Sigmoid colon (tissue), 7 donors: Measurements from ENCODE around the gene HOXB1. TPM values are rescaled to one million over a fixed set of nuclear protein-coding genes. Genes with fewer than 3 reads are reported as not detected.
A peak's percentile ranks its signal among the peaks of the same experiment; 100 is the strongest.

Source experiments
- DNase-seq: peaks from one replicate; pipeline ENCODE4 v3.0.0-alpha.2; 2019
- H3K27ac ChIP-seq, 4 donors: fragments of 200-600 bp; sonication (generic); one replicate each; pipeline ENCODE4 v1.5.1; 2016 to 2019; ENCODE audit warnings: mild to moderate bottlenecking in 1 of 4
- H3K27me3 ChIP-seq, 3 donors: fragments of 200-600 bp; sonication (generic); one replicate each; pipeline ENCODE4 v1.5.1; 2019; ENCODE audit warnings: mild to moderate bottlenecking in 1 of 3
- H3K36me3 ChIP-seq, 4 donors: fragments of 200-600 bp; sonication (generic); one replicate each; pipeline ENCODE4 v1.5.1; 2016 to 2019
- H3K4me1 ChIP-seq, 4 donors: fragments of 200-600 bp; sonication (generic); one replicate each; pipeline ENCODE4 v1.5.1; 2017 to 2019
- H3K4me3 ChIP-seq, 4 donors: fragments of 200-600 bp; sonication (generic); one replicate each; pipeline ENCODE4 v1.5.1; 2017 to 2019; ENCODE audit warnings: mild to moderate bottlenecking in 2 of 4, moderate library complexity in 1 of 4
- H3K9me3 ChIP-seq, 4 donors: fragments of 200-600 bp in 3 of 4; sonication (generic) in 3 of 4; one replicate each; pipeline versions ENCODE4 v1.5.1 to v1.6.1; 2013 to 2019
- EP300 ChIP-seq, 4 donors: sonication (generic); formaldehyde crosslinking; IDR thresholded peaks; one replicate each; pipeline ENCODE4 v1.6.1; 2017; ENCODE audit warnings: antibody characterized with exemption in 4 of 4
- POLR2A ChIP-seq, 2 donors: fragments of 450-650 bp; IDR thresholded peaks; one replicate each; pipeline ENCODE4 v1.6.1; 2016; ENCODE audit warnings: antibody characterized with exemption in 2 of 2, mild to moderate bottlenecking in 2 of 2, moderate library complexity in 2 of 2
- POLR2AphosphoS5 ChIP-seq, 4 donors: sonication (generic); formaldehyde crosslinking; IDR thresholded peaks; one replicate each; pipeline ENCODE4 v1.6.1; 2017; ENCODE audit warnings: antibody characterized with exemption in 4 of 4
- WGBS, 2 donors: extraction: QIAGEN DNeasy Blood & Tissue Kit; methylation state at CpG; one replicate each; pipeline ENCODE4 v1.1.7; 2013; 5-methylcytosine and 5-hydroxymethylcytosine counted together
- intact Hi-C: fragments of 100-400 bp; cut with DNase I; formaldehyde crosslinking; loops from one replicate; pipeline ENCODE4 v1.15.1; 2023
- polyA plus RNA-seq, 3 donors: library from polyadenylated mRNA; stranded (reverse); fragments of 200-250 nt; gene quantifications; one replicate each; pipeline ENCODE4 v1.2.3, GENCODE V29; 2013
- total RNA-seq, 4 donors: library from RNA; depleted of rRNA; stranded (reverse); fragments of >200 nt; gene quantifications; one replicate each; pipeline ENCODE4 v1.1.0, GENCODE V29; 2016
- TF ChIP-seq, protein P1 (sequence below), 4 experiments: fragments of 450-650 bp in 3 of 4; fragments of 200-600 bp in 1 of 4; IDR thresholded peaks; one replicate each; pipeline ENCODE4 v1.5.1; 2016 to 2019; ENCODE audit warnings: antibody characterized with exemption in 4 of 4, mild to moderate bottlenecking in 3 of 4, moderate library complexity in 2 of 4
- donor health status: healthy with polysubstance abuse.
- donor health status: Bipolar disorder and iron deficiency.
- donor health status: healthy.

HOXB1 gene
- total and polyA plus RNA-seq, 7 donors: 0.27 to 0.92 (median 0.60) TPM; not detected in 4

DNA sequence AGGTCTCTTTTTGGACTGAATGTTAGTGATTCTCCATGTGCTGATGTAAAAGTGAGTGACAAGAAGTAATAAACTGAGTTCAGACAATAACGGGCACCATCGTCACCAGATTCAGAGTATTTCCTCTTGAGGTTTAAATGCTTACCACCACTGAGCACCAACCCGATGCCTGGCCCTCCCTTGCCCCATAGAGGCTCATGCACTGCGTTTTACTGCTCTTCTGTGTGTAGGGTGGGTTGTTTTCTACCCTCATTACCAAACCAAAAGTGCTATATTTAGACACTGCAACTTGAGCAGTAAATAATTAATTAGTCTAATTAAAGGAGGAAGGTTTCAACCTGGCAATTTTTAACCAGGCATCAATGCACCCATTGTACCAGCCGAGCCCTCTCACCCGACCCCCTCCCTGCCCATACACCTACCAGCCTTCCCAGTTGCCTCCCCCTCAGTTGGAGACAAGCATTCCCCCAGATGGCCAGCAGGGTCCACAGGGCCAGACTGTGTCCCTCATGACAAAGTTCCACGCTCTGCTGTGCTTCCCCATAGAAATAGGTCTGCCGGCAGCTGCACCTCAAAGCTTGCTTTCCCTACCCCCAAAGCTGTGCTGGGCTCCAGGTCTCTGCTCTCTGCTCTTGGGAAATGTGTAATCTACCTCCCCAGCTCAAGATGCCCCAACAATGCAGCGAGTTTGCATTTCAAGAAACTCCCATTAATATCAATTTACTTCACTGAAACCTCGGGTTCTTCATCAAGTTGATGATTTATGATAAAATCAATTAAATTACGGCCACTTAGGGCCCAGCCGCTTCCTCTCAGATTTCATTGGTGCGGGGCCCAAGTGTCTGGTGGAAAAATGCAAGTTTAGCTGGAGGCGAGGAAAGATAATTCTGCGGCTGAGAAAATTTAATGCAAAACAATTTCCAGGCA, 31.3 kb upstream of the HOXB1 start:
- intact Hi-C loops: no loop called here
- Histone ChIP-seq H3K4me1 (peaks cover 0 to 100% (median 99%) of the 10 kb centered on the region in 4 donors), H3K27ac (peak overlapping the region; percentile 94 to 99 (median 96)), H3K36me3 (no peaks in the 10 kb centered on the region), H3K4me3 (no peak overlapping the region), H3K27me3 (no peaks in the 10 kb centered on the region), H3K9me3 (no peaks in the 10 kb centered on the region)
- DNase-seq: no peak
- 67% methylated on average over 15 of the region's 15 CpGs for WGBS, 2 donors
- TF ChIP-seq, protein P1, sequence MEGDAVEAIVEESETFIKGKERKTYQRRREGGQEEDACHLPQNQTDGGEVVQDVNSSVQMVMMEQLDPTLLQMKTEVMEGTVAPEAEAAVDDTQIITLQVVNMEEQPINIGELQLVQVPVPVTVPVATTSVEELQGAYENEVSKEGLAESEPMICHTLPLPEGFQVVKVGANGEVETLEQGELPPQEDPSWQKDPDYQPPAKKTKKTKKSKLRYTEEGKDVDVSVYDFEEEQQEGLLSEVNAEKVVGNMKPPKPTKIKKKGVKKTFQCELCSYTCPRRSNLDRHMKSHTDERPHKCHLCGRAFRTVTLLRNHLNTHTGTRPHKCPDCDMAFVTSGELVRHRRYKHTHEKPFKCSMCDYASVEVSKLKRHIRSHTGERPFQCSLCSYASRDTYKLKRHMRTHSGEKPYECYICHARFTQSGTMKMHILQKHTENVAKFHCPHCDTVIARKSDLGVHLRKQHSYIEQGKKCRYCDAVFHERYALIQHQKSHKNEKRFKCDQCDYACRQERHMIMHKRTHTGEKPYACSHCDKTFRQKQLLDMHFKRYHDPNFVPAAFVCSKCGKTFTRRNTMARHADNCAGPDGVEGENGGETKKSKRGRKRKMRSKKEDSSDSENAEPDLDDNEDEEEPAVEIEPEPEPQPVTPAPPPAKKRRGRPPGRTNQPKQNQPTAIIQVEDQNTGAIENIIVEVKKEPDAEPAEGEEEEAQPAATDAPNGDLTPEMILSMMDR (IDR thresholded peaks at IDR 0.05): peak in 2 of 4 experiments; percentile 11 to 38
- TF ChIP-seq POLR2A (IDR thresholded peaks at IDR 0.05) (no peak), POLR2AphosphoS5 (IDR thresholded peaks at IDR 0.05) (no peak), EP300 (IDR thresholded peaks at IDR 0.05) (no peak)

DNA sequence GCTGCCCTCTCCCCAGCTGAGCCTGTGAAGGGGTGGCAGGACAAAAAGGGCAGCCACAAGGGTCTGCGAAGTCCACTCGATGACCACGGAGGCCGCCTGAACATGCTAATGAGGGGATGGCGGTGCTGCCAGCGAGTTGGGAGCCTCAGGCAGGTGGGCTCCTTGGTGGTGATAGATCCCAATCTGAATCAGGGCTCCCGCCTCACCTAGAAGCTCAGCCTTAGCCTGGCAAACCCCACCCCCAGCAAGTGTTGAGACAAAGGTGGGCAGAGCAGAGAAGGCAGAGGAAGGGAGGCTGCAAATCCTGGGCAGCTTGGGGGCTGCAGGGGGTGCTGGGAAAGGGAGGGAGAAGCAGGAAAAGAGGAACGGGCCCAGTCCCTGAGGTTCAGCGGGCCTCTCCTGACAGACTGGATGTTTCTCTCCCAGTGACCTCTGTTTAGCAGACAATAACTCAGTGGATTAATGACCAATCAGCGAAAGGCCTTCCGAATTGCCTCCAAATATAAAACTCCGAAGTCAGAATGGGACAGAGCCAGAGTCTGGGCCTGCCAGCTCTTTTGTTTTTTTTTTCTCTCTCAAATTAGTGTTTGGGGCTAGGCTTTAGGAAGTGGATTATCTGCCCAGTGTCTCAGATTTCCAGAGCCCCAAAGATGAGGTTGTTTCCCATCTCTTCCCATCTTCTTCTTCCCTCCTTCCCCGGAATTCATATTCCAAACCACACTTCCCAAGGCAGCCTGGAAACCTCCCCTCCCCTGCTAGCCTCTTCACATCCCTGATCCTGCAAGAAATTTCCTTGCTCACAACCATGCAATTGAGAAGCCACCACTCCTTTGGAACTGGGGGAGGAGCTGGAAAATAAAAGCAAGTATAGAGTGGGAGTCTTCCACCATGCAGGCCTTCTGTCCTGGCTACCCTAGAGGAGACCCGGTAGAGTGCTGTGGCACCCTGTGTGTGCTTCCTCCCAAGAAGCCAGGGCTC, 29.3 kb upstream of the HOXB1 start:
- H3K4me3 ChIP-seq: peak overlapping the region in 3 of 4 donors; percentile 24 to 52 (median 51)
- H3K27ac ChIP-seq: peak overlapping the region; percentile 94 to 99 (median 96)
- intact Hi-C loops: no loop called here
- no peaks in the 10 kb centered on the region for H3K9me3 ChIP-seq
- no peaks in the 10 kb centered on the region for H3K36me3 ChIP-seq
- TF ChIP-seq POLR2AphosphoS5 (IDR thresholded peaks at IDR 0.05) (peak; percentile 60 to 83 (median 72)), POLR2A (IDR thresholded peaks at IDR 0.05) (peak in 1 of 2 donors; percentile 31)
- TF ChIP-seq, protein P1 (IDR thresholded peaks at IDR 0.05): no peak
- WGBS, 2 donors: 81 to 88% methylated on average over 14 of the region's 14 CpGs
- H3K27me3 ChIP-seq: no peaks in the 10 kb centered on the region
- H3K4me1 ChIP-seq: peaks cover 0 to 99% (median 95%) of the 10 kb centered on the region in 4 donors
- DNase-seq: no peak

DNA sequence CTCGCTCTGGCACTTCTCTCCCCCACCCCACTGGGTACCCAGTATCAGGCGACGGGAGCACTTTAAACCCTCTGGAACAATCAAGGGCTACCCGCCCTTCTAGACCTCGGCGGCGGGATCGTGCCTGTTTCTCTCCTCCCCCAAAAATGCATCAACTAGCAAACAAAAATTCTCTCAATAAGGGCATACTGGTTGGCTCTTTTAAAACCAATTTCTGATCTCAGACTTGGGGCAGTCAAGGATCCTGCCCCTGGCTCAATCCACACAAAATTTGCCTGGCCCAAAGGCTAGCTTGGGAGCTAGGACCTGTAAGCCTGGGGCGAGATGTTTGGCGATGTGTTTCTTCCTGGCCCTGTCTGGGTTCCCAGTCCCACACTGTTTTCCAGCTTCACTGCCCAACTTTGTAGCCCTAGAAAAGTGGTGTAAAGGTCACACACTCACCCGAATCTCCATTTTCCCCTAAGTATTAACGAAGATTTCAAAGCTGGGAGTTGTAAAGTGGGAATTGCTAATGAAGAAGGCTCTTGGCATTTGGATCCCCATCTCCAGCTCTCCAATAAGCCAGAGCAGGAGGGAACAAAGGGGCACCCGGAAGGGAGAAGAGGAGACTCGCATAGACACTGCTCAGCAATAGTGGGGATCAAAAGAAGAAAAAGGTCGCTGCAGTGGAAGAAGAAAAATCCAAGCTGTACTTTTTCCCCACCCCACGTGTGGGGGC, 28.5 kb upstream of the HOXB1 start:
- Histone ChIP-seq H3K4me1 (peaks cover 0 to 98% (median 89%) of the 10 kb centered on the region in 4 donors), H3K27me3 (no peaks in the 10 kb centered on the region), H3K9me3 (no peaks in the 10 kb centered on the region), H3K27ac (peak overlapping the region; percentile 94 to 99 (median 96)), H3K36me3 (no peaks in the 10 kb centered on the region), H3K4me3 (peak overlapping the region in 3 of 4 donors; percentile 24 to 52 (median 51))
- WGBS, 2 donors: 80 to 85% methylated on average over 16 of the region's 16 CpGs
- intact Hi-C loops: no loop called here
- peak; percentile 55 for DNase-seq
- TF ChIP-seq POLR2AphosphoS5 (IDR thresholded peaks at IDR 0.05): no peak
- TF ChIP-seq POLR2A (IDR thresholded peaks at IDR 0.05): no peak

DNA sequence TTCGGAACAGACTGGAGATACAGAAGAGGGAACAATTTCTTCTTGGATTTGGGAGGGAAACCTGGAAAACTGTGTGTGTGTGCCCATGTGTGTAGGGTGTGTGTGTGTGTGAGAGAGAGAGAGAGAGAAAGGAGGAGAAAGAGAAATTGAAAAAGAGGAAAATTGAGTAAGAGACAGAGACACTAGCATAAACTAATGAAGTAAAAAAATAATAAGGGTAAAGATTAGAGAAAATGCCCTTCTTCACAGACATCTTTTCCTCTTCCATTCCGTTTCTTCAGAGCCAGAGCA, 28.0 kb upstream of the HOXB1 start:
- no peaks in the 10 kb centered on the region for H3K36me3 ChIP-seq
- 87 to 89% methylated on average over 2 of the region's 2 CpGs for WGBS, 2 donors
- no peak for DNase-seq
- TF ChIP-seq POLR2AphosphoS5 (IDR thresholded peaks at IDR 0.05) (no peak), EP300 (IDR thresholded peaks at IDR 0.05) (no peak), POLR2A (IDR thresholded peaks at IDR 0.05) (no peak)
- TF ChIP-seq, protein P1 (IDR thresholded peaks at IDR 0.05): no peak
- peak overlapping the region in 3 of 4 donors; percentile 24 to 52 (median 51) for H3K4me3 ChIP-seq
- peak overlapping the region; percentile 94 to 99 (median 96) for H3K27ac ChIP-seq
- H3K27me3 ChIP-seq: no peaks in the 10 kb centered on the region
- intact Hi-C loops: no loop called here
- H3K4me1 ChIP-seq: peaks cover 0 to 98% (median 89%) of the 10 kb centered on the region in 4 donors
- no peaks in the 10 kb centered on the region for H3K9me3 ChIP-seq
